K562 (cell line): ENCODE measurements around the gene RCC2. TPM values are rescaled to one million over a fixed set of nuclear protein-coding genes. Genes with fewer than 3 reads are reported as not detected.

ENCODE experiments used
- BDP1 ChIP-seq: IDR thresholded peaks from 3 replicates; pipeline ENCODE4 v1.6.1; 2011; ENCODE audit not compliant: insufficient read length, insufficient read depth
- BHLHE40 ChIP-seq: IDR thresholded peaks from 2 replicates; pipeline ENCODE4 v1.6.1; 2011; ENCODE audit warnings: low read length, improper control_type of control experiment
- CBFA2T2 ChIP-seq: fragments of 450-650 bp; conservative IDR thresholded peaks from 2 replicates; pipeline ENCODE4 v1.6.1; 2017; ENCODE audit warnings: mild to moderate bottlenecking
- CEBPZ ChIP-seq: fragments of 150-350 bp; IDR thresholded peaks from 2 replicates; pipeline ENCODE4 v1.6.1; 2014; ENCODE audit warnings: low read depth, mild to moderate bottlenecking, low read length, borderline replicate concordance
- DMBX1 ChIP-seq: fragments of 250-450 bp; sonication (Bioruptor Pico); IDR thresholded peaks from 2 replicates; pipeline ENCODE4 v1.8.0; 2022; ENCODE audit warnings: inconsistent platforms, mild to moderate bottlenecking, moderate library complexity, borderline replicate concordance
- FOXJ2 ChIP-seq: fragments of 200-800 bp; sonication (Bioruptor generic); IDR thresholded peaks from 2 replicates; pipeline ENCODE4 v1.6.1; 2016; ENCODE audit warnings: missing genetic modification characterization, missing compliant biosample characterization
- IRF2 ChIP-seq: sonication (generic); formaldehyde crosslinking; IDR thresholded peaks from 2 replicates; pipeline ENCODE4 v1.8.1; 2022; ENCODE audit warnings: mild to moderate bottlenecking, missing genetic modification reagents
- NR3C1 ChIP-seq: sonication (generic); formaldehyde crosslinking; IDR thresholded peaks from 2 replicates; pipeline ENCODE4 v1.8.1; 2022; ENCODE audit warnings: missing genetic modification reagents
- RAD51 ChIP-seq: fragments of 450-650 bp; IDR thresholded peaks from 2 replicates; pipeline ENCODE4 v1.7.1; 2016; ENCODE audit warnings: low read depth, mild to moderate bottlenecking, borderline replicate concordance
- SMARCA4 ChIP-seq: fragments of 450-650 bp; IDR thresholded peaks from 2 replicates; pipeline ENCODE4 v1.6.1; 2016
- TCF7 ChIP-seq: sonication (generic); IDR thresholded peaks from 2 replicates; pipeline ENCODE4 v1.6.1; 2016; ENCODE audit warnings: antibody characterized with exemption, borderline replicate concordance
- ZBTB11 ChIP-seq, 3 experiments: fragments of 200-800 bp in 1 of 3; fragments of 250-450 bp in 1 of 3; fragments of 450-650 bp in 1 of 3; sonication (Bioruptor Pico) in 1 of 3; sonication (Bioruptor generic) in 1 of 3; formaldehyde crosslinking in 1 of 3; IDR thresholded peaks; 2 replicates each; pipeline versions ENCODE4 v1.6.1 to v1.8.0; 2016 to 2022; ENCODE audit warnings: mild to moderate bottlenecking in 2 of 3, missing genetic modification characterization in 2 of 3, missing compliant biosample characterization in 1 of 3, moderate library complexity in 1 of 3
- ZNF699 ChIP-seq: fragments of 250-450 bp; sonication (Bioruptor Pico); IDR thresholded peaks from 2 replicates; pipeline ENCODE4 v1.8.0; 2021; ENCODE audit warnings: mild to moderate bottlenecking, moderate library complexity; ENCODE audit not compliant: insufficient replicate concordance
- polyA plus RNA-seq, 8 experiments: library from polyadenylated mRNA; depleted of rRNA in 4 of 8; stranded (reverse) in 5 of 8; unstranded in 3 of 8; fragments of >200 nt; fragmentation: Nextera tagmentation in 2 of 8; fragmentation: Illumina TruSeq in 1 of 8; extraction: Ambion mirVana in 2 of 8; extraction: Trizol in 1 of 8; gene quantifications; 2 replicates each; pipeline versions ENCODE4 v1.2.1 to v1.2.3, GENCODE V29; 2011 to 2014; ENCODE audit warnings: inconsistent platforms in 1 of 8, missing spikeins in 1 of 8
- total RNA-seq, 7 experiments: library from RNA; depleted of rRNA in 6 of 7; stranded (reverse); fragments of >200 nt in 6 of 7; fragmentation: Illumina TruSeq in 2 of 7; extraction: Trizol in 2 of 7; gene quantifications; 2 replicates each; pipeline versions ENCODE4 v1.2.1 to v1.2.3, GENCODE V29; 2011 to 2021; ENCODE audit warnings: low replicate concordance in 1 of 7
- TF ChIP-seq, protein P1 (sequence below): sonication (generic); IDR thresholded peaks from 2 replicates; pipeline ENCODE4 v1.6.1; 2016
- TF ChIP-seq, protein P2 (sequence below): sonication (generic); formaldehyde crosslinking; IDR thresholded peaks from 2 replicates; pipeline ENCODE4 v1.9.0; 2022; ENCODE audit warnings: mild to moderate bottlenecking, missing genetic modification reagents

Gene RCC2
- total and polyA plus RNA-seq, 9 of the 15 experiments (the other 6 are each of a cell fraction or from before 2014, with no cell fraction given), result 31.8 to 292 (median 116) TPM

- TF ChIP-seq ZBTB11 (CRISPR knock-in tag; IDR thresholded peaks at IDR 0.05) (no peak), FOXJ2 (tag) (no peak), BDP1 (no peak), DMBX1 (no peak), NR3C1 (CRISPR knock-in tag) (no peak), CBFA2T2 (peak; percentile 67), IRF2 (CRISPR knock-in tag) (no peak), CEBPZ (no peak), ZNF699 (CRISPR knock-in tag) (no peak), BHLHE40 (0 out of 2 replicates have a peak, but pooled peaks have one; percentile 7), TCF7 (no peak), RAD51 (peak; percentile 93), SMARCA4 (no peak)
- TF ChIP-seq, protein P1, sequence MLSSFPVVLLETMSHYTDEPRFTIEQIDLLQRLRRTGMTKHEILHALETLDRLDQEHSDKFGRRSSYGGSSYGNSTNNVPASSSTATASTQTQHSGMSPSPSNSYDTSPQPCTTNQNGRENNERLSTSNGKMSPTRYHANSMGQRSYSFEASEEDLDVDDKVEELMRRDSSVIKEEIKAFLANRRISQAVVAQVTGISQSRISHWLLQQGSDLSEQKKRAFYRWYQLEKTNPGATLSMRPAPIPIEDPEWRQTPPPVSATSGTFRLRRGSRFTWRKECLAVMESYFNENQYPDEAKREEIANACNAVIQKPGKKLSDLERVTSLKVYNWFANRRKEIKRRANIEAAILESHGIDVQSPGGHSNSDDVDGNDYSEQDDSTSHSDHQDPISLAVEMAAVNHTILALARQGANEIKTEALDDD, result no peak
- TF ChIP-seq, protein P2, sequence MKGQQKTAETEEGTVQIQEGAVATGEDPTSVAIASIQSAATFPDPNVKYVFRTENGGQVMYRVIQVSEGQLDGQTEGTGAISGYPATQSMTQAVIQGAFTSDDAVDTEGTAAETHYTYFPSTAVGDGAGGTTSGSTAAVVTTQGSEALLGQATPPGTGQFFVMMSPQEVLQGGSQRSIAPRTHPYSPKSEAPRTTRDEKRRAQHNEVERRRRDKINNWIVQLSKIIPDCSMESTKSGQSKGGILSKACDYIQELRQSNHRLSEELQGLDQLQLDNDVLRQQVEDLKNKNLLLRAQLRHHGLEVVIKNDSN, result peak; percentile 83
These were observed 62.0 kb downstream of the RCC2 start (continued) for GRCh38 chr1:17377325-17377953.
